Stomach (tissue), 4 donors: ENCODE results near the gene TPD52L1.

Experiments used
- CTCF ChIP-seq, 7 experiments: fragments of 450-650 bp in 4 of 7; fragments of 200-600 bp in 3 of 7; sonication (generic) in 3 of 7; IDR thresholded peaks; one replicate each; pipeline ENCODE4 v1.5.1; 2016 to 2019; ENCODE audit warnings: antibody characterized with exemption in 7 of 7, control low read depth in 2 of 7, mild to moderate bottlenecking in 1 of 7
- EP300 ChIP-seq: sonication (generic); formaldehyde crosslinking; IDR thresholded peaks from one replicate; pipeline ENCODE4 v1.6.1; 2017; ENCODE audit warnings: antibody characterized with exemption
- POLR2A ChIP-seq, 4 donors: fragments of 450-650 bp; IDR thresholded peaks; one replicate each; pipeline ENCODE4 v1.6.1; 2016; ENCODE audit warnings: antibody characterized with exemption in 4 of 4, control low read depth in 2 of 4, mild to moderate bottlenecking in 1 of 4, moderate library complexity in 1 of 4
- POLR2AphosphoS5 ChIP-seq, 3 donors: sonication (generic); formaldehyde crosslinking; IDR thresholded peaks; one replicate each; pipeline ENCODE4 v1.6.1; 2016; ENCODE audit warnings: antibody characterized with exemption in 3 of 3

DNA sequence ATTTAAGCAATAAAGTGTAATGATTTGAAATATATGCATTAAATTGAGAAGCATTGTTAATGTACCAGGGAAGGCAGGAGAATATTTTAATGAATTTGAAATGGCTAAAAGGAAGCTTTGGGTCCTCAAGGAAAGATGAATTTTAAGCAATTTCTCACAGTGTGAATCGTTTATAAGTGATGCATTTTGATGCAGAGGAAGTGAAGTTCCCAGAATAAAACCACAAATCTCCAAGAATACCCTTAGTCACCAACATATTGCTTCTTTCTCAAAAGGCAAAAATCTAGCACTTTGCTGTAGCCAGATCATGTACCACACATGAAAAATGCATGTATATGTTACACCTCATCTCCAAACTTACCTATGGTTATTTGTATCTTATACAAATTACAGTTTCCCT is 11.7 kb downstream of the TPD52L1 start:
- TF ChIP-seq CTCF (IDR thresholded peaks at IDR 0.05) = no peak
- no peak for TF ChIP-seq POLR2AphosphoS5 (IDR thresholded peaks at IDR 0.05)
- no peak for TF ChIP-seq POLR2A (IDR thresholded peaks at IDR 0.05)
- TF ChIP-seq EP300 = no peak
